HG03039 (cell line): ENCODE measurements around the gene SNRPB.
"Not testable (repeated sequence)": the region's sequence is repeated elsewhere in the genome, so short reads cannot be mapped to it uniquely, and the experiment has no call there.

Experiments used
- ATAC-seq: cut with Tn5 transposase; IDR thresholded peaks from one replicate; pipeline ENCODE4 v1.9.1; 2021; ENCODE audit warnings: mild to moderate bottlenecking, moderate library complexity; ENCODE audit not compliant: unreplicated experiment

SNRPB gene

DNA sequence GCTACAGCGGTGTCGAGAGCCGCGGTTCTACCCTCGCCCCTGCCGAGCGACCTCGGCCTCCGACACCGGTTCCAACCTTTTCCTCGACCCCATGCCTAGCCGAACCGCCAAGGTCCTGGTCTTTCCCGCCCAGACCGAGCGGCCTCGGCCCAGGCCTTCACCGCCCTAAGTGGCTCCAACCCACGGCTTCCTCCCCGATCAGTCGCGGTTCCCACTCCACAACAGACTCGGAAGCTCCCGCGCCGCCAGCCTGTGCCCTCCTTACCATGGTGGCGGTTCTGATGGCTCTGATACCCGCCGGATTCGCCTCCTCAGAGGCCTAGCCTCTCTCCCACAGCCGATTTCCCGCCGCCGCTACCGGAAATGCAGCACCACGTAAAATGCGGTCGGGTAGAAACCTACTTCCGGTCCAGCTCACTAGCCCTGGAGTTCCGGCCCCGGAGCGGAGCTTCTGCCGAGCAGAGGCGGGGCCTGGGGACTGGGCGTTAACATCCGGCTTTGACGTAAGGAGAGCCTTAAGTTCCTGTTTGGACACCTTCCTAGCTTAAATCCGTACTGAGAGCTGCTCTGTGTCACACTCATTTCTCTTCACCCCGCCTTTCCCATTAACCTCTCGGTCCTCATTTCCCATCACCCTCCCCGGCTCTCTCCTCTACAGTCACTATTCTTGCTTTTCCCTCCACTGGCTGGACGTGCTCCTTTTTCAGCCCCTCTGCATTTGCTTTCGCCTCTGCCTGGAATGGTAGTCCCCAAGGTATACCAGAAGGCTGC is at the start of gene SNRPB:
TSS of gene SNRPB (minus strand) at position 367 of the 771 bp plus-strand sequence. CDS start at position 268, 99 bp downstream.
- ATAC-seq: peak; percentile 95

DNA sequence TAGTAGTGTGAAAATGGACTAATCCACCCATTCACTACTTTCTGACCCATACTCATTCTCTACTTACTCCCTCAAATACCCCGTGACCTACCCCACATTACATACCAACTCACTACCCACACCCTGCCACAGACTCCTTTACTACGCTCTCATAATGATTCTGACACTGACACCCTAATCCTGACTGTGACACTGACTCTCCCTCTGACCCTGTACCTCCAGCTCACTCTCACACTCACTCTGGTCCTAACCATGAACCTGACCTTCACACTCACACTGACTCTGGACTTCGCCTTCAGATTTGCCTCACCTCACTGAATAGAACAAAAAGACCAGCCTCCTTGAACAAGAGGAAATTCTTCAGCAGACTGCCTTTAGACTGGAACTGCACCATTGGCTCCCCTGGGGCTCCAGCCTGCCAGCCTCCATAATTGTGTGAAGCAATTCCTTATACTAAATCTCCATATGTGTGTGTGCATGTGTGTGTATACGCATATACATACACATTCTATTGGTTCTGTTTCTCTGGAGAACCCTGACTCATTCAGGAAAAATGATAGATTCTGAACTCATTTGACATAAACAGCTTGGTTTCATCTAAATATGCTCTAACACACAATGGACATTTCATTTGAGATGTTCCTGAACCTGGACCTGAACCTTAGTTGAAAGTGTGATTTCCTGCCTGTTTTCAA is 48.7 kb upstream of the SNRPB start:
- ATAC-seq: no peak

DNA sequence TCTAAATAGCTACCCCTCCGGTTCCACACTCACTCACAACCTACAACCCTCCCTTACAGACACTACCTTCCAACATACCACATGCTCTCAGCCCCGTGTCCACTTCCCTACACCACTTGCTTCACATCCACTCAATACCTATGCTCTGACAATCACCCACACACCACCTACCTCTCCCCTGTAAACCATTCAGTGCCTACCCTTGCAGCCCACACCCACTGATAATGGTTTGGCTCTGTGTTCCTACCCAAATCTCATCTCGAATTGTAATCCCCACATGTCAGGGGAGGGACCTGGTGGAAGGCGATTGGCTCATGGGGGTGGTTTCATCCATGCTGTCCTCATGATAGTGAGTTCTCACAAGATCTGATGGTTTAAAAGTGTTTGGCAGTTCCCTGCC is 48.0 kb upstream of the SNRPB start:
- no peak for ATAC-seq

DNA sequence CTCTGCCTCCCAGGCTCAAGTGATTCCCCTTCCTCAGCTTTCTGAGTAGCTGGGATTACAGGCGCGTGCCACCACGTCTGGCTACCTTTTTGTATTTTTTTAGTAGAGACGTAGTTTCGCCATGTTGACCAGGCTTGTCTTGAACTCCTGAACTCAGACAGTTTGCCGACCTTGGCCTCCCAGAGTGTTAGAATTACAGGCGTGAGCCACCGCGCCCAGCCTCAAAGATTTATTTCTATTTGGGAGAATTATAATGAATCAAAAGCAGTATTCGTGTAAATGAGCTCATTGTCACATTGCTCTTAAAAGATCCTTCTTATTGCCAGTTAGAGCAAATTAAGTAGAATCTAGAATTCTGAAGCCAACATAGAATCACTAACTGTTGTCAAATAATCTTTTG is 47.5 kb upstream of the SNRPB start:
- no peak for ATAC-seq

GRCh38 chr20:2516399-2516798 is 45.8 kb upstream of the SNRPB start:
- ATAC-seq: no peak

- ATAC-seq: no peak
Measured at GRCh38 chr20:2515203-2515602, 44.6 kb upstream of the SNRPB start.

GRCh38 chr20:2509794-2510193 is 39.2 kb upstream of the SNRPB start:
- ATAC-seq: no peak

- no peak for ATAC-seq
Measured at GRCh38 chr20:2509468-2509781, 38.8 kb upstream of the SNRPB start.

GRCh38 chr20:2508631-2509467 is 38.3 kb upstream of the SNRPB start, which contains the start of gene ZNF343:
ZNF343 (minus strand) TSS chr20:2508915; CDS start chr20:2493895, 15,020 bp downstream.
- peak; percentile 87 for ATAC-seq

GRCh38 chr20:2507875-2508630 is 37.5 kb upstream of the SNRPB start:
- ATAC-seq: peak; percentile 18

GRCh38 chr20:2507464-2507863 is 36.9 kb upstream of the SNRPB start:
- no peak for ATAC-seq

DNA sequence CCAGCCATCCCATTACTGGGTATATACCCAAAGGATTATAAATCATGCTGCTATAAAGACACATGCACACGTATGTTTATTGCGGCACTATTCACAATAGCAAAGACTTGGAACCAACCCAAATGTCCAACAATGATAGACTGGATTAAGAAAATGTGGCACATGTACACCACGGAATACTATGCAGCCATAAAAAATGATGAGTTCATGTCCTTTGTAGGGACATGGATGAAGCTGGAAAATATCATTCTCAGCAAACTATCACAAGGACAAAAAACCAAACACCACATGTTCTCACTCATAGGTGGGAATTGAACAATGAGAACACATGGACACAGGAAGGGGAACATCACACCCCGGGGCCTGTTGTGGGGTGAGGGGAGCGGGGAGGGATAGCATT is 35.8 kb upstream of the SNRPB start:
- ATAC-seq: not testable (repeated sequence)

DNA sequence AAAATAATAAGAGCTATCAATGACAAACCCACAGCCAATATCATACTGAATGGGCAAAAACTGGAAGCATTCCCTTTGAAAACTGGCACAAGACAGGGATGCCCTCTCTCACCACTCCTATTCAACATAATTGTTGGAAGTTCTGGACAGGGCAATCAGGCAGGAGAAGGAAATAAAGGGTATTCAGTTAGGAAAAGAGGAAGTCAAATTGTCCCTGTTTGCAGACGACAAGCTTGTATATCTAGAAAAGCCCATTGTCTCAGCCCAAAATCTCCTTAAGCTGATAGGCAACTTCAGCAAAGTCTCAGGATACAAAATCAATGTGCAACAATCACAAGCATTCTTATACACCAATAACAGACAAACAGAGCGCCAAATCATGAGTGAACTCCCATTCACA is 34.2 kb upstream of the SNRPB start:
- ATAC-seq: not testable (repeated sequence)

- not testable (repeated sequence) for ATAC-seq
Measured at GRCh38 chr20:2502808-2503384, 32.3 kb upstream of the SNRPB start.

DNA sequence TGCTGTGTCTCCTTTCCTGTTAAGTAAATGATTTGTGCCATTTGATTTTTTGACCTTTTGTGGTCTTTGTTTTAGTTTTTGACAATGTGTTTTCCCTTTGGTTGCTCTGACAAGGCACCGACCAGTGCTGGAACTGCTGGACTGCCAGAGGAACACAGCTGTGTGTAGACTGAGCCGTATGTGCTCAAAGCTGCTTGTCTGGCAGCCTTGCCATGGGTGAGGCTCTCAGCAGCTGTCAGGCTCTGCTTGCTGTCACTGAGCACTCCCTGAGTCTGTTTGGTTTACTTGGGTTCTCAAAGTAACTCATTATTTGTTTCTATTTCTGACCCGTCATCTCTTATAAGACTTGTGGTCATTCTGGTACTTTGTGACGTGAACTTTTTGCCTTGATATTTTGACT is 15.1 kb upstream of the SNRPB start:
- no peak for ATAC-seq

GRCh38 chr20:2485080-2485479 is 14.5 kb upstream of the SNRPB start:
- no peak for ATAC-seq

GRCh38 chr20:2483504-2483903 is 12.9 kb upstream of the SNRPB start:
- no peak for ATAC-seq

DNA sequence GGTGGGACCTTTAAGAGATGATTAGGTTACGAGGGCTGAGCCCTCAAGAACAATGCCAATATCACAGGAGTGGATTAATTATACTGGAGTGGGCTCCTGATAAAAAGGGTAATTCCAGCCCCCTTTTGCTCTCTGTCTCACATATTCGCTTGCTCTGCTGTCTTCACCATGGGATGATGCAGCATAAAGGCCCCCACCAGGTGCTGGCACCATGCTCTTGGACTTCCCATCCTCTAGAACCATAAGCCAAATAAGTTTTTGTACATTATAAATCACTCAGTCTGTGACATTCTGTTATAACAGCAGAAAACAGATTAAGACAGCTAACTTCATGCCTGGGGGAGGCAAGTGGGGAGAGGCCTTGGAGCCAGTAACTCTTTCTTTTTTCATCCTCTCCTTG is 9.8 kb upstream of the SNRPB start:
- no peak for ATAC-seq

DNA sequence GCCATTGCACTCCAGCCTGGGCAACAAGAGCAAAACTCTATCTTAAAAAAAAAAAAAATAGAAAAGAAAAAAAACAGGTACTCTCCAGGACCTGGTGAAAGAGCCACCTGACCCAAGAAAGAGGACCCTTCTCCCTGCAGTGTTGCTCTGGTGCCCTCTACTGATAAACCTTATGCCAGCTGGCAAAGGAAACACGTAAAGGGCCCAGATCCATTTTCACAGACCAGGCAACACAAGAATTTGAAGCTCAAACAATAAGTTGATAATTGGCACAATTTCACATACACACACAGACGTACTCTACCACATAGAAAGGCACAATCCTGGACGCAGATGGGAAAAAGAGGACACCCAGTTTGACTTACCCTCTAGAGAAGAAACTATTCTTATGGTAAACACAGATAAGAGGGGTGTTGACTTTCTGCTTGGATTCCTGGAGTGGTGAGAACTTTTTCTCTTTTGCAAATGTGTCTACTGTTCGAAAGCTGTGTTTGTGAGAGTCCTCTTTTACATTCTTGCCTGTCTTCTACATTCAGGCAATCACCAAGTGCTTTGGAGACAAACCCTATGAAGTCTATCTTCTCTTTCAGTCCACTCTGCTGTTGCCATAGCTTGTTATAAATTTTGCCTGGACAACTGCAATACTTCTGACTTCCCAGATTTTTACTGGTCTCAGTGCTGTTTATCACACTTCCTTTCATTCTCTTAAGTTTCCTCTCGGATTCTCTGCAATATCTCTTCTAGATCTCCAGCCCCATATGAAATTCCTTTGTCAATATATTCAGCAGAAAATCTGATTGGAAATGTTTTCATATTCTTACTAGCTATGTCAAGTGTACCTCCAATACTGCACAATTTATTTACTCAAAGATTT is 6.4 kb upstream of the SNRPB start:
- no peak for ATAC-seq
